Lower leg skin (tissue), 4 donors: ENCODE measurements around the gene MYBPH. TPM values are rescaled to one million over a fixed set of nuclear protein-coding genes. Genes with fewer than 3 reads are reported as not detected.

Source experiments
- DNase-seq, 2 donors: peaks; one replicate each; pipeline ENCODE4 v3.0.0-alpha.2; 2019; ENCODE audit warnings: low spot score in 2 of 2
- H3K4me3 ChIP-seq: fragments of 200-600 bp; sonication (generic); 2 replicates; pipeline ENCODE4 v1.5.1; 2017; ENCODE audit warnings: mild to moderate bottlenecking, low read depth; ENCODE audit not compliant: poor library complexity, severe bottlenecking
- CTCF ChIP-seq, 3 donors: fragments of 450-650 bp; IDR thresholded peaks; one replicate each; pipeline ENCODE4 v1.5.1; 2016; ENCODE audit warnings: antibody characterized with exemption in 3 of 3, mild to moderate bottlenecking in 3 of 3, moderate library complexity in 2 of 3
- POLR2A ChIP-seq, 2 donors: fragments of 450-650 bp; IDR thresholded peaks; one replicate each; pipeline ENCODE4 v1.6.1; 2016 to 2017; ENCODE audit warnings: antibody characterized with exemption in 2 of 2, mild to moderate bottlenecking in 1 of 2, moderate library complexity in 1 of 2
- WGBS, 2 donors: methylation state at CpG; one replicate each; pipeline ENCODE4 v1.1.5; 2018; 5-methylcytosine and 5-hydroxymethylcytosine counted together
- intact Hi-C: fragments of 100-400 bp; cut with DNase I; formaldehyde crosslinking; loops from one replicate; pipeline ENCODE4 v1.15.0; 2023; ENCODE audit warnings: low total_unique reads
- total RNA-seq, 4 donors: library from RNA; depleted of rRNA; stranded (reverse); fragments of >200 nt; gene quantifications; one replicate each; pipeline ENCODE4 v1.1.0, GENCODE V29; 2016

MYBPH gene
- total RNA-seq, 4 donors from 2014 or later = not detected

GRCh38 chr1:203186091-203186445 lies 10.4 kb upstream of the MYBPH start:
- no peak for DNase-seq
- 63 to 74% methylated on average over 5 of the region's 5 CpGs for WGBS, 2 donors
- TF ChIP-seq CTCF (IDR thresholded peaks at IDR 0.05) (no peak), POLR2A (IDR thresholded peaks at IDR 0.05) (no peak)
- intact Hi-C loops = no loop called here
- H3K4me3 ChIP-seq = no peak overlapping the region

GRCh38 chr1:203185585-203185984 lies 10.0 kb upstream of the MYBPH start:
- WGBS, 2 donors = 76 to 94% methylated on average over 4 of the region's 4 CpGs
- H3K4me3 ChIP-seq = no peak overlapping the region
- DNase-seq = peak in 1 of 2 donors; percentile 56
- intact Hi-C loops = no loop called here
- TF ChIP-seq CTCF (IDR thresholded peaks at IDR 0.05) (no peak), POLR2A (IDR thresholded peaks at IDR 0.05) (no peak)

- WGBS, 2 donors = 72 to 81% methylated on average over 10 of the region's 10 CpGs
- DNase-seq = peak in 1 of 2 donors; percentile 70
- no peak overlapping the region for H3K4me3 ChIP-seq
- TF ChIP-seq POLR2A (IDR thresholded peaks at IDR 0.05) (no peak), CTCF (IDR thresholded peaks at IDR 0.05) (no peak)
- intact Hi-C loops = no loop called here
These were observed 9.4 kb upstream of the MYBPH start for GRCh38 chr1:203185061-203185461.

GRCh38 chr1:203184467-203184866 lies 8.8 kb upstream of the MYBPH start:
- DNase-seq = peak in 1 of 2 donors; percentile 53
- WGBS, 2 donors = 75 to 98% methylated on average over 4 of the region's 4 CpGs
- TF ChIP-seq POLR2A (IDR thresholded peaks at IDR 0.05) (no peak), CTCF (IDR thresholded peaks at IDR 0.05) (no peak)
- intact Hi-C loops = no loop called here
- no peak overlapping the region for H3K4me3 ChIP-seq

- intact Hi-C loops = no loop called here
- no peak for DNase-seq
- TF ChIP-seq POLR2A (IDR thresholded peaks at IDR 0.05) (no peak), CTCF (IDR thresholded peaks at IDR 0.05) (no peak)
- WGBS, 2 donors = 90 to 100% methylated on average over 1 to 2 of the region's 2 CpGs
- no peak overlapping the region for H3K4me3 ChIP-seq
These were observed 8.2 kb upstream of the MYBPH start for GRCh38 chr1:203183828-203184227.

- no peak for DNase-seq
- H3K4me3 ChIP-seq = no peak overlapping the region
- WGBS, 2 donors = 67 to 86% methylated on average over 7 of the region's 7 CpGs
- TF ChIP-seq CTCF (IDR thresholded peaks at IDR 0.05) = no peak
- no peak for TF ChIP-seq POLR2A (IDR thresholded peaks at IDR 0.05)
- intact Hi-C loops = no loop called here
These were observed 6.8 kb upstream of the MYBPH start for GRCh38 chr1:203182387-203182953.
